Thymus (tissue), 11 donors: ENCODE data around the gene CEMIP2. TPM values are rescaled to one million over a fixed set of nuclear protein-coding genes. Genes with fewer than 3 reads are reported as not detected.

Experiments
- DNase-seq, 9 donors: peaks; one replicate each; pipeline ENCODE4 v3.0.0-alpha.2; 2013; ENCODE audit warnings: low spot score in 9 of 9, low read depth in 6 of 9, missing footprints in 1 of 9
- H3K27ac ChIP-seq, 2 donors: one replicate each; pipeline ENCODE4 v1.5.1; 2013; ENCODE audit warnings: control low read depth in 1 of 2, low read depth in 1 of 2, low read length in 1 of 2, mild to moderate bottlenecking in 1 of 2, moderate library complexity in 1 of 2
- H3K27me3 ChIP-seq, 2 donors: one replicate each; pipeline ENCODE4 v1.5.1; 2013; ENCODE audit warnings: low read length in 1 of 2; ENCODE audit not compliant: control insufficient read depth in 2 of 2, insufficient read depth in 1 of 2
- H3K36me3 ChIP-seq, 2 donors: one replicate each; pipeline ENCODE4 v1.5.1; 2013; ENCODE audit warnings: low read length in 1 of 2, mild to moderate bottlenecking in 1 of 2, moderate library complexity in 1 of 2; ENCODE audit not compliant: control insufficient read depth in 2 of 2, insufficient read depth in 2 of 2
- H3K4me1 ChIP-seq, 2 donors: one replicate each; pipeline ENCODE4 v1.5.1; 2013; ENCODE audit warnings: low read length in 2 of 2; ENCODE audit not compliant: control insufficient read depth in 2 of 2, insufficient read depth in 2 of 2
- H3K4me3 ChIP-seq, 2 donors: one replicate each; pipeline ENCODE4 v1.5.1; 2013; ENCODE audit warnings: low read length in 2 of 2, control low read depth in 1 of 2, mild to moderate bottlenecking in 1 of 2
- H3K9me3 ChIP-seq, 2 donors: one replicate each; pipeline ENCODE4 v1.5.1; 2013; ENCODE audit warnings: low read length in 1 of 2, mild to moderate bottlenecking in 1 of 2; ENCODE audit not compliant: control insufficient read depth in 2 of 2, insufficient read depth in 1 of 2
- WGBS: extraction: QIAGEN DNeasy Blood & Tissue Kit; methylation state at CpG from one replicate; pipeline ENCODE4 v1.1.7; 2013; 5-methylcytosine and 5-hydroxymethylcytosine counted together
- polyA plus RNA-seq: library from polyadenylated mRNA; stranded (reverse); fragments of 200-250 nt; gene quantifications from one replicate; pipeline ENCODE4 v1.2.3, GENCODE V29; 2013
- total RNA-seq: library from RNA; stranded (reverse); fragments of 120-200 nt; gene quantifications from one replicate; pipeline ENCODE4 v1.2.4, GENCODE V29; 2013
- donor health status: healthy.

The CEMIP2 gene
- total and polyA plus RNA-seq, 2 donors, result 16.2 to 48.3 TPM

- no peak overlapping the region for H3K27ac ChIP-seq
- no peaks in the 10 kb centered on the region for H3K27me3 ChIP-seq
- no peaks in the 10 kb centered on the region for H3K4me1 ChIP-seq
- no peaks in the 10 kb centered on the region for H3K9me3 ChIP-seq
- H3K36me3 ChIP-seq, result peaks cover 5 to 6% of the 10 kb centered on the region in 2 donors
- H3K4me3 ChIP-seq, result no peak overlapping the region
- no peak for DNase-seq
- WGBS, result 100% methylated on average over 1 of the region's 1 CpG
These were observed 21.6 kb downstream of the CEMIP2 start for GRCh38 chr9:71746758-71747125.

GRCh38 chr9:71746023-71746757 lies 22.1 kb downstream of the CEMIP2 start:
- Histone ChIP-seq H3K36me3 (peaks cover 5 to 6% of the 10 kb centered on the region in 2 donors), H3K27me3 (no peaks in the 10 kb centered on the region), H3K4me1 (no peaks in the 10 kb centered on the region), H3K9me3 (no peaks in the 10 kb centered on the region), H3K4me3 (no peak overlapping the region), H3K27ac (no peak overlapping the region)
- no peak for DNase-seq
- WGBS, result 97% methylated on average over 6 of the region's 6 CpGs

GRCh38 chr9:71744754-71745521 lies 23.4 kb downstream of the CEMIP2 start:
- WGBS, result 98% methylated on average over 16 of the region's 16 CpGs
- Histone ChIP-seq H3K4me3 (no peak overlapping the region), H3K36me3 (peaks cover 5 to 6% of the 10 kb centered on the region in 2 donors), H3K4me1 (no peaks in the 10 kb centered on the region), H3K9me3 (no peaks in the 10 kb centered on the region), H3K27me3 (no peaks in the 10 kb centered on the region), H3K27ac (no peak overlapping the region)
- no peak for DNase-seq

GRCh38 chr9:71743882-71744281 lies 24.4 kb downstream of the CEMIP2 start:
- peaks cover 5 to 6% of the 10 kb centered on the region in 2 donors for H3K36me3 ChIP-seq
- no peak overlapping the region for H3K4me3 ChIP-seq
- DNase-seq, result no peak
- H3K27me3 ChIP-seq, result no peaks in the 10 kb centered on the region
- no peaks in the 10 kb centered on the region for H3K9me3 ChIP-seq
- H3K4me1 ChIP-seq, result no peaks in the 10 kb centered on the region
- 96% methylated on average over 5 of the region's 5 CpGs for WGBS
- no peak overlapping the region for H3K27ac ChIP-seq

- WGBS, result 84% methylated on average over 5 of the region's 5 CpGs
- H3K36me3 ChIP-seq, result peaks cover 5 to 6% of the 10 kb centered on the region in 2 donors
- no peaks in the 10 kb centered on the region for H3K27me3 ChIP-seq
- no peak for DNase-seq
- no peak overlapping the region for H3K4me3 ChIP-seq
- H3K9me3 ChIP-seq, result no peaks in the 10 kb centered on the region
- H3K27ac ChIP-seq, result no peak overlapping the region
- no peaks in the 10 kb centered on the region for H3K4me1 ChIP-seq
These were observed 25.1 kb downstream of the CEMIP2 start for GRCh38 chr9:71743217-71743705.

- H3K36me3 ChIP-seq, result peaks cover 5 to 6% of the 10 kb centered on the region in 2 donors
- no peaks in the 10 kb centered on the region for H3K4me1 ChIP-seq
- no peaks in the 10 kb centered on the region for H3K9me3 ChIP-seq
- DNase-seq, result no peak
- no peak overlapping the region for H3K27ac ChIP-seq
- no peaks in the 10 kb centered on the region for H3K27me3 ChIP-seq
- H3K4me3 ChIP-seq, result no peak overlapping the region
- WGBS, result 98% methylated on average over 4 of the region's 4 CpGs
These were observed 25.6 kb downstream of the CEMIP2 start for GRCh38 chr9:71742703-71743102.

- DNase-seq, result no peak
- no peaks in the 10 kb centered on the region for H3K9me3 ChIP-seq
- no peaks in the 10 kb centered on the region for H3K4me1 ChIP-seq
- H3K4me3 ChIP-seq, result no peak overlapping the region
- no peaks in the 10 kb centered on the region for H3K27me3 ChIP-seq
- peaks cover 5 to 6% of the 10 kb centered on the region in 2 donors for H3K36me3 ChIP-seq
- peak overlapping the region in 1 of 2 donors; percentile 39 for H3K27ac ChIP-seq
- 65% methylated on average over 10 of the region's 10 CpGs for WGBS
These were observed 26.2 kb downstream of the CEMIP2 start for GRCh38 chr9:71741926-71742648.

- WGBS, result 92% methylated on average over 2 of the region's 2 CpGs
- H3K4me1 ChIP-seq, result no peaks in the 10 kb centered on the region
- DNase-seq, result no peak
- H3K9me3 ChIP-seq, result no peaks in the 10 kb centered on the region
- peaks cover 5 to 6% of the 10 kb centered on the region in 2 donors for H3K36me3 ChIP-seq
- H3K27ac ChIP-seq, result no peak overlapping the region
- no peak overlapping the region for H3K4me3 ChIP-seq
- H3K27me3 ChIP-seq, result no peaks in the 10 kb centered on the region
These were observed 28.1 kb downstream of the CEMIP2 start for GRCh38 chr9:71740199-71740598.

GRCh38 chr9:71737455-71737854 lies 30.9 kb downstream of the CEMIP2 start:
- no peak overlapping the region for H3K27ac ChIP-seq
- H3K4me1 ChIP-seq, result no peaks in the 10 kb centered on the region
- H3K9me3 ChIP-seq, result no peaks in the 10 kb centered on the region
- H3K4me3 ChIP-seq, result no peak overlapping the region
- H3K27me3 ChIP-seq, result no peaks in the 10 kb centered on the region
- peaks cover 0 to 3% of the 10 kb centered on the region in 2 donors for H3K36me3 ChIP-seq
- 97% methylated on average over 2 of the region's 2 CpGs for WGBS
- no peak for DNase-seq
